ENCODE results near the gene URB1. TPM values are rescaled to one million over a fixed set of nuclear protein-coding genes. Genes with fewer than 3 reads are reported as not detected.

Gene URB1
- total RNA-seq, 6 donors from 2014 or later = 9.3 to 23.0 (median 14.1) TPM

DNA sequence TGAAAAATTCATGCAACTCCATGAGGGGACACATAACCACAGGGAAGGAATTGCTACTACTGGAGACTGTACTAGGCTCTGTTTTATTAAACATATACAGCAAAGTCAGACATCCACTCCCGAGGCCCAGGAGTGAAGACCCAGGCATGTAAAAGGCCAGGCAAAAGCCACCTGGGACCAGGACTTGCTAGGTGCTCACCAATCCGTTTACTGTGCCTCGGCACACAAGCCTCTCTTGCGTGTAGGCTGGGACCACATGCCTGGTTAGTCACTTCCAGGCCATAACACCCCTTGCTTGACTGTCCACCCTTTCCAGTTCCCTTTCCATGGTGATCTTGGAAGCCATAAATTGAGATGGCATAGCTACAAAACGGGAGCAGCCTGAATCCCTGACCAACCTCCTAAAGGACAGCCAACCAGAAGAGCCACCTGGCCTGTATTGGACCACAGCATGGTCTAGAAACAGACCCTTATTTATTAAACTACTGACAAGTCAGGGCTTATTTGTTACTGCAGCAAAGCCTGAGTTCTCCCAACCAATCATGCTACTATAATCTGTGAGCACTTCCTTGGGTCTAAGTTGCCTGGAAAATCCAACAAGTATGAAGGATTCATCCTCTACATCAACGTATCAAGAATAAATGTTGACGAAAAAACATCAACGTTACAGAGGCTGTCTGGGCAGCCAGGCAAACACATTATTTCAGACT, 39.7 kb downstream of the URB1 start:
- 95 to 96% methylated on average over 8 of the region's 8 CpGs for WGBS, 2 donors
- Histone ChIP-seq H3K9me3 (no peaks in the 10 kb centered on the region), H3K4me3 (no peak overlapping the region), H3K27me3 (no peaks in the 10 kb centered on the region), H3K4me1 (peaks cover 0 to 4% (median 0%) of the 10 kb centered on the region in 4 donors), H3K36me3 (peaks cover 9 to 98% (median 82%) of the 10 kb centered on the region in 4 donors), H3K27ac (no peak overlapping the region)
- no peak for ATAC-seq (ENCODE audit: low FRiP score in 2 of 2)
- DNase-seq = no peak
- TF ChIP-seq POLR2A (IDR thresholded peaks at IDR 0.05) = no peak
- TF ChIP-seq POLR2AphosphoS5 (IDR thresholded peaks at IDR 0.05) = no peak
- TF ChIP-seq, protein P1, sequence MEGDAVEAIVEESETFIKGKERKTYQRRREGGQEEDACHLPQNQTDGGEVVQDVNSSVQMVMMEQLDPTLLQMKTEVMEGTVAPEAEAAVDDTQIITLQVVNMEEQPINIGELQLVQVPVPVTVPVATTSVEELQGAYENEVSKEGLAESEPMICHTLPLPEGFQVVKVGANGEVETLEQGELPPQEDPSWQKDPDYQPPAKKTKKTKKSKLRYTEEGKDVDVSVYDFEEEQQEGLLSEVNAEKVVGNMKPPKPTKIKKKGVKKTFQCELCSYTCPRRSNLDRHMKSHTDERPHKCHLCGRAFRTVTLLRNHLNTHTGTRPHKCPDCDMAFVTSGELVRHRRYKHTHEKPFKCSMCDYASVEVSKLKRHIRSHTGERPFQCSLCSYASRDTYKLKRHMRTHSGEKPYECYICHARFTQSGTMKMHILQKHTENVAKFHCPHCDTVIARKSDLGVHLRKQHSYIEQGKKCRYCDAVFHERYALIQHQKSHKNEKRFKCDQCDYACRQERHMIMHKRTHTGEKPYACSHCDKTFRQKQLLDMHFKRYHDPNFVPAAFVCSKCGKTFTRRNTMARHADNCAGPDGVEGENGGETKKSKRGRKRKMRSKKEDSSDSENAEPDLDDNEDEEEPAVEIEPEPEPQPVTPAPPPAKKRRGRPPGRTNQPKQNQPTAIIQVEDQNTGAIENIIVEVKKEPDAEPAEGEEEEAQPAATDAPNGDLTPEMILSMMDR (IDR thresholded peaks at IDR 0.05) = no peak
- TF ChIP-seq EP300 (IDR thresholded peaks at IDR 0.05) = no peak

DNA sequence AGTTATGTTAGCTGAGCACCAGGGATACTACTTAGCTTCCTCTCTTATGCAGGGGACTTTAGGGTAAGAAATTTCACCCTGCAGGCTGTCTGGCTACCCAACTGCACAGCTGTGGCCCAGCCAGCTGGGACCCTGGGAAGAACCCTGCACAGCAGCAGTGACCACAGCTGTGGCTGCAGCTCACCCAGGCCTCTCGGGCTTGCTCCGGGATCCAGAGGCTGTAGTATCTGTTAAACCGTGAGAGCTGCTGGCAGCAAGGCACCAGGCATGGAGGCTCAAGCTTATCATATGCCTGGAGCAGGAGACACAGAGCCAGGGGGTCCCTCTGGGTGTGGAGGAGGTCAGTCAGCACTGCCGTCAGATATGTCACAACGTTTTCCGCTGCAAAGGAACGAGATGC, 40.3 kb downstream of the URB1 start:
- Histone ChIP-seq H3K9me3 (no peaks in the 10 kb centered on the region), H3K36me3 (peaks cover 9 to 100% (median 83%) of the 10 kb centered on the region in 4 donors), H3K27me3 (no peaks in the 10 kb centered on the region), H3K4me1 (peaks cover 0 to 4% (median 0%) of the 10 kb centered on the region in 4 donors), H3K27ac (no peak overlapping the region), H3K4me3 (no peak overlapping the region)
- DNase-seq (peak in 1 of 2 donors; percentile 24), ATAC-seq (ENCODE audit: low FRiP score in 2 of 2) (no peak)
- TF ChIP-seq POLR2A (IDR thresholded peaks at IDR 0.05) (no peak), EP300 (IDR thresholded peaks at IDR 0.05) (no peak), POLR2AphosphoS5 (IDR thresholded peaks at IDR 0.05) (no peak)
- TF ChIP-seq, protein P1 (IDR thresholded peaks at IDR 0.05) = no peak
- 83 to 91% methylated on average over 4 to 7 of the region's 7 CpGs for WGBS, 2 donors

DNA sequence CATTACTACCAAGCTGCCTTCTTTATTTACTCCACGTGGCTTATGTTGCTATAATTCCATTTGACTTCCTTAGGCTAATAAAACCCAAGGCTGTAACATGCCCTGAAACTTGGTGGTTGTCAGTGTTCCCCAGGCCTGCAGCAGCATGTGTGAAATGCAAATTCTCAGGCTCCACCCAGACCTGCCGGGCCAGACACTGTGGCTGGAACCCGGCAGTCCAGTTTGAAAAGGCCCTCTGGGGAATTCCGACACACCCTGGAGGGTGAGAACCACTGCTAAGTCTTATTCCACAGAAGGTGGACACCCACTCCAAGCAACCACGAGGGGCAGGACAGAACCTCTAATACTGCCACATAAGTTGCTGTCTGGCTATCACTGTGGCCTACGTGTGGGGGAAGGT, 41.4 kb downstream of the URB1 start:
- ATAC-seq (ENCODE audit: low FRiP score in 2 of 2) = no peak
- no peak overlapping the region for H3K4me3 ChIP-seq
- H3K27me3 ChIP-seq = no peaks in the 10 kb centered on the region
- no peaks in the 10 kb centered on the region for H3K9me3 ChIP-seq
- peaks cover 7 to 100% (median 85%) of the 10 kb centered on the region in 4 donors for H3K36me3 ChIP-seq
- WGBS, 2 donors = 64 to 100% methylated on average over 4 to 6 of the region's 6 CpGs
- H3K4me1 ChIP-seq = peaks cover 0 to 4% (median 0%) of the 10 kb centered on the region in 4 donors
- no peak overlapping the region for H3K27ac ChIP-seq
- TF ChIP-seq POLR2A (IDR thresholded peaks at IDR 0.05) (no peak), EP300 (IDR thresholded peaks at IDR 0.05) (no peak), POLR2AphosphoS5 (IDR thresholded peaks at IDR 0.05) (no peak)
- TF ChIP-seq, protein P1 (IDR thresholded peaks at IDR 0.05) = no peak
- DNase-seq = no peak

DNA sequence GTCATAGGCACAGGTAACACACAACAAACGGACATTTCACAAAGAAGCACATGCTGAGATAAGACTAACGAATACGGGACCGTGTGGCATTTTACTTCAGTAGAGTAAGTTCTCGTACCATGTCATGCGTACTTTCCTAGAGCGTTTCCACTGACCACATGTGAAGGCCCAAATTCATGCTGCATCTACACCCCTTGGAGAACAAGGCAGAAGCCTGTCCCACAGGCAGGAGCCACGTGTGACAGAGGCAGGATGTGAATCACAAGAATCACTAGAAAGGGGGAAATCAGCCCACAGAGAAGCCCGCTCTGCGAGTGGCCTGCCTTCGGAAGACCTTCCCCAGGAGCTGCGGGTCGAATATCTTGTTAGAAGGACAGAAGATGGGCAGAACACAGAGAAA, 41.8 kb downstream of the URB1 start:
- H3K4me3 ChIP-seq = no peak overlapping the region
- no peak overlapping the region for H3K27ac ChIP-seq
- no peaks in the 10 kb centered on the region for H3K9me3 ChIP-seq
- TF ChIP-seq, protein P1 (IDR thresholded peaks at IDR 0.05) = no peak
- no peak for TF ChIP-seq POLR2A (IDR thresholded peaks at IDR 0.05)
- TF ChIP-seq POLR2AphosphoS5 (IDR thresholded peaks at IDR 0.05) = no peak
- TF ChIP-seq EP300 (IDR thresholded peaks at IDR 0.05) = no peak
- ATAC-seq (ENCODE audit: low FRiP score in 2 of 2) = no peak
- H3K27me3 ChIP-seq = no peaks in the 10 kb centered on the region
- H3K4me1 ChIP-seq = peaks cover 0 to 4% (median 0%) of the 10 kb centered on the region in 4 donors
- WGBS, 2 donors = 88 to 95% methylated on average over 13 of the region's 13 CpGs
- peaks cover 3 to 100% (median 84%) of the 10 kb centered on the region in 4 donors for H3K36me3 ChIP-seq
- DNase-seq = no peak
